Neuron (in vitro differentiated cells): Measurements from ENCODE around the gene ARHGAP27.
"Not testable (repeated sequence)": the region's sequence is repeated elsewhere in the genome, so short reads cannot be mapped to it uniquely, and the experiment has no call there.

Experiments used
- H2AFZ ChIP-seq: one replicate; pipeline ENCODE4 v1.6.1; 2013; ENCODE audit warnings: low read depth, mild to moderate bottlenecking, inconsistent platforms, low read length, moderate library complexity
- H3K27me3 ChIP-seq: one replicate; pipeline ENCODE4 v1.6.1; 2013; ENCODE audit warnings: low read length; ENCODE audit not compliant: insufficient read depth
- H3K36me3 ChIP-seq: one replicate; pipeline ENCODE4 v1.6.1; 2013; ENCODE audit warnings: low read length; ENCODE audit not compliant: insufficient read depth
- H3K4me1 ChIP-seq: one replicate; pipeline ENCODE4 v1.6.1; 2013; ENCODE audit warnings: low read length; ENCODE audit not compliant: insufficient read depth
- H3K4me3 ChIP-seq: 2 replicates; pipeline ENCODE4 v1.5.1; 2013; ENCODE audit warnings: mild to moderate bottlenecking, low read length, moderate library complexity
- H3K9me3 ChIP-seq: one replicate; pipeline ENCODE4 v1.6.1; 2013; ENCODE audit warnings: low read length

ARHGAP27 gene

DNA sequence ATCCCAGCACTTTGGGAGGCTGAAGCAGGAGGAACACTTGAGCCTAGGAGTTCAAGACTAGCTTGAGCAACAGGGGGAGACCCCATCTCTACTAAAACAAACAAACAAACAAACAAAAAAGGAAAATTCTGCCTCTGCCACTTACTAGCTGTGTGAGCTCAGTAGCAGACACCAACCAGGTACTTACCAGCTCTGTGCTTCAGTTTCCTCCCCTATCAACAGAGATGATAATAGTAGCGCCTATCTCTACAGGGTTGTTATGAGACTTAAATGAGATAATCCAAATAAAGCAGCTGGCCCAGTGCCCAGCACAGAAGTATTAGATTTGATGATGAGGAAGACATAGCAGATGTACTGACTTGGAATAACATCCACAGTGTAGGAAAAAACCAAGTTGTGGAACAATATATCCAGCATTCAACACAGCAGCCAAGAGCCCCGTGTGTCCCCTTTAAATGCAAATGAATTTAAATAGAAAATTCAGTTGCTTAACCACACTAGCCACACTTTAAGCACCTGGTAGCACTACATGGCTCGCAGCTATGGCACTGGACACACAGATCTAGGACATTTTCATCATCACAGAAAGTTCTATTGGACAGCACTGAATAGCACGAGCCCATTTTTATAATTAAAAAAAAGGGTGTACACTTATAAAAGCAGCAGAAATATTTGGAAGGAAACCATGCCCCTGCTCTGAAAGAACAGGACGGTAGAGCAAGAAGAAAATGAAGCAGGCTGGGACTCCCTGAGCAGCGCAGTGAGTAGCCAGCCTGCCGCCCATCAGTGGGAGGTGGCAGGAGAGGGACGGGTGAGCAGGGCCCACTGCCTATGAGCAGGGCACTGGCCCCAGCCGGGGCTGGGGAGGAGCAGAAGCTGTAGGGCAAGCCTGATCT is 19.9 kb upstream of the ARHGAP27 start:
- H3K4me3 ChIP-seq, H3K27me3 ChIP-seq, H2AFZ ChIP-seq, H3K9me3 ChIP-seq, H3K4me1 ChIP-seq, H3K36me3 ChIP-seq: not testable (repeated sequence)

DNA sequence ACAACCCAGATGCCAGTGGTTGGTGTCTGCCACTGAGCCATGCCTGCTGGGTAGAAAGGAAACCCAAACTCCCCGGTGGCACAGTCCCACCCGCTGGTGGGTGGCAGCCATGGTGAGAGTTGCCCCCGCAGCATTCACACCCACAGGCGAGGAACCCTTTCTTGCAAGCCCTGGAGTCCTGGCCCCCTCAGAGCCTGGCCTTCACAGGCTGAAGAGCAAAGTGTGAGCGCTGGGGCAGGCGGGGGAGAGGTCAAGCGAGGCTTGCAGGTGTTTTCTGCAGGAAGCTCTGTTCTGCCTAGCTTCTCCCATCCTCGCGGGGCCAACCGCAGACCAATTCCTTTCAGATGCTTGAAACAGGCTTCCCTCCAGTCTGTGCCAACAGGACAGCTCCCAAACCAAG is 19.0 kb upstream of the ARHGAP27 start:
- H3K9me3 ChIP-seq, H2AFZ ChIP-seq, H3K36me3 ChIP-seq, H3K4me1 ChIP-seq, H3K27me3 ChIP-seq, H3K4me3 ChIP-seq: not testable (repeated sequence)

DNA sequence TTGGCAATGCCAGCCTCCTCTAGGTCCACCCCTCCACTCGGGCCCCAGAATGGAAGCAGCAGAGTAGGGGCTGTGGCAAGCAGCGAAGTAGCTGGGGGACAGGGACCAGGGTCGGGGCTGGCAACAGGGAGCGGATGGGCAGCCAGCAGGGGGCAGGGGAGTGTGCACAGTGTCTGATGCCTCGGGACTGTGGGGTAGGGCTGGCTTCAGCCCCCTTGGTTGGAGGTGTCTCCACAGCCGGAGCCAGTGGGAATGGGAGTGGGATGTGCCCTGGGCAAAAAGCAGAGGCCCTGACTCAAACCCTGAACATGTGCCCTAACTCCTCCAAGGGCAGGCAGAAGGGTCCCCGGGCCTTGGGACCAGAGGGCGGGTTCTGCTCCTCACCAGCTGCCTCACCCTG is 18.5 kb upstream of the ARHGAP27 start:
- H3K4me1 ChIP-seq, result no peaks in the 10 kb centered on the region
- no peaks in the 10 kb centered on the region for H3K36me3 ChIP-seq
- H3K4me3 ChIP-seq, result no peak overlapping the region
- H3K27me3 ChIP-seq, result no peaks in the 10 kb centered on the region
- no peaks in the 10 kb centered on the region for H3K9me3 ChIP-seq
- H2AFZ ChIP-seq, result no peak overlapping the region

DNA sequence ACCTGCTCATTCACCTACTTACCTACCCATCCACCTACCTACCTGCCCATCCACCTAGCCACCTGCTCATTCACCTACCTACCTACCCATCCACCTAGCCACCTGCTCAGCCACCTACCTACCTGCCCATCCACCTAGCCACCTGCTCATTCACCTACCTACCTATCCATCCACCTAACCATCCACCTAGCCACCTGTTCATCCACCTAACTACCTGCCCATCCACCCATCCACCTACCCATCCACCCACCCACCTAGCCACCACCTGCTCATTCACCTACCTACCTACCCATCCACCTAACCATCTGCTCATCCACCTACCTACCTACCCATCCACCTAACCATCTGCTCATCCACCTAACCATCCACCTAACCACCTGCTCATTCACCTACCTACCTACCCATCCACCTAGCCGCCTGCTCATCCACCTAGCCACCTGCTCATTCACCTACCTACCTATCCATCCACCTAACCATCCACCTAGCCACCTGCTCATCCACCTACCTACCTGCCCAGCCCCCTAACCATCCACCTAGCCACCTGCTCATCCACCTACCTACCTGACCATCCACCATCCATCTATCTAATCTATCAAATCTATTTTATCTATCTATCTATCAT is 17.1 kb upstream of the ARHGAP27 start:
- not testable (repeated sequence) for H3K4me1 ChIP-seq, H3K9me3 ChIP-seq, H3K36me3 ChIP-seq, H3K27me3 ChIP-seq, H2AFZ ChIP-seq, H3K4me3 ChIP-seq

DNA sequence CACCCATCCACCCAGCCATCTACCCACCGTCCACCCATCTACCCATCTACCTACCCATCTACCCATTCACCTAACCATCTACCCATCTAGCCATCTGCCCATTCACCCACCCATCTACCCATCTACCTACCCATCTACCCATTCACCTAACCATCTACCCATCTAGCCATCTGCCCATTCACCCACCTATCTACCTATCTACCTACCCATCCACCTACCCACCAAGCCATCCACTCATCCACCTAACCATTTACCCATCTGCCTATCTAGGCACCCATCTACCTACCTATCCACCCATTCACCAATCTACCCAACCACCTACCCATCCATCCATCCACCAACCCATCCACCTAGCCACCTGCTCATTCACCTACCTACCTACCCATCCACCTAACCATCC is 16.6 kb upstream of the ARHGAP27 start:
- H3K36me3 ChIP-seq, result not testable (repeated sequence)

DNA sequence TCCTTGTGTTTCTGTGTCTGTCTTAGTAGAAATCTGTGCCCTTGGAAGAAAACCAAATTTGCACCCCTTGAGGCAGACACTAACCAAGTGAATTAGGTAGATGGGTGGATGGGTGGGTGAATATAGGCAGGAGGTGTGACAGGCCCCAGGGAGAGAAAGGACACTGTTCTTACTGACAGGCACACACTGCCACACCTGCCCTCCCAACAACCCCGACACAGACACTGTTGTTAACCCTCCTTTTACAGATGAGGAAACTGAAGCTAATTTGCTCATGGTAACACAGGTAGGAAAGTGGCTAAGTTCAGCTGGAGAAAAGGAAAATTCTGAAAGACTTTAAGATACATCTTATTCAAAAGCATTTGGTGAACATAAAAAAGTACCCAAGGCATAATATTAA is 15.8 kb upstream of the ARHGAP27 start:
- H2AFZ ChIP-seq, H3K27me3 ChIP-seq, H3K9me3 ChIP-seq, H3K36me3 ChIP-seq, H3K4me1 ChIP-seq, H3K4me3 ChIP-seq: not testable (repeated sequence)

More for the DNA sequence above, 16.6 kb upstream of the ARHGAP27 start:
- not testable (repeated sequence) for H2AFZ ChIP-seq, H3K27me3 ChIP-seq, H3K4me1 ChIP-seq, H3K9me3 ChIP-seq, H3K4me3 ChIP-seq

DNA sequence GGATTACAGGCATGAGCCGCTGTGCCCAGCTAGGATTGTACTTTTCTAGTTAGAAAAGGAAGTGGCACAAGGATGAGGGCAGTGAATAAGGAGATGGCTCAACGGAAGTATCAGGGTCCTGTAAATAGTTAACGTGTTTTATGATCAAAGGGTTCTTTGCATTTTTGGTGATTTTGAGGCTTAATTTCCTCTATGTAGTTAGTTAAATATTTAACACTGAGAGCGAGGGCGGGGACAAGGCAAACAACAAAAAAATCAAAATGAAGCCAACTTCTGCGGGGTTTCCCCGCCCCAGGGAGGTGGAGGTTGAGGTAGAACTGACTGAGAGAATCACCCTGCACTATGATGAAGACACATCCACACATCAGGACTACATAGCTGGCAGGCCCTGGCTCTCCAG is 15.4 kb upstream of the ARHGAP27 start:
- H3K27me3 ChIP-seq, H3K4me1 ChIP-seq, H3K36me3 ChIP-seq, H3K9me3 ChIP-seq, H3K4me3 ChIP-seq, H2AFZ ChIP-seq: not testable (repeated sequence)

DNA sequence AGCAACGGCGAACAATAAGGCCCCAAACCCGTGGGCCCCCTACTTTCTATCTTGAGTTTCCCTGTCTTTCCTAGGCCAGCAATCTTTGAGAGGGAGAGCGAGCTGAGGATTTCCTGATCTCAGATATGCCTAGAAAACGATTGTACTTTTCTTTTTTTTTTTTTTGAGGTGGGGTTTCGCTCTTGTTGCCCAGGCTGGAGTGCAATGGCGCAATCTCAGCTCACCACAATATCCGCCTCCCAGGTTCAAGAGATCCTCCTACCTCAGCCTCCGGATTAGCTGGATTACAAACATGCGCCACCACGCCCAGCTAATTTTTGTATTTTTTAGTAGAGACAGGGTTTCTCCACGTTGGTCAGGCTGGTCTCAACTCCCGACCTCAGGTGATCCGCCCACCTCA is 15.0 kb upstream of the ARHGAP27 start:
- not testable (repeated sequence) for H3K36me3 ChIP-seq, H3K4me1 ChIP-seq, H2AFZ ChIP-seq, H3K4me3 ChIP-seq, H3K9me3 ChIP-seq, H3K27me3 ChIP-seq

DNA sequence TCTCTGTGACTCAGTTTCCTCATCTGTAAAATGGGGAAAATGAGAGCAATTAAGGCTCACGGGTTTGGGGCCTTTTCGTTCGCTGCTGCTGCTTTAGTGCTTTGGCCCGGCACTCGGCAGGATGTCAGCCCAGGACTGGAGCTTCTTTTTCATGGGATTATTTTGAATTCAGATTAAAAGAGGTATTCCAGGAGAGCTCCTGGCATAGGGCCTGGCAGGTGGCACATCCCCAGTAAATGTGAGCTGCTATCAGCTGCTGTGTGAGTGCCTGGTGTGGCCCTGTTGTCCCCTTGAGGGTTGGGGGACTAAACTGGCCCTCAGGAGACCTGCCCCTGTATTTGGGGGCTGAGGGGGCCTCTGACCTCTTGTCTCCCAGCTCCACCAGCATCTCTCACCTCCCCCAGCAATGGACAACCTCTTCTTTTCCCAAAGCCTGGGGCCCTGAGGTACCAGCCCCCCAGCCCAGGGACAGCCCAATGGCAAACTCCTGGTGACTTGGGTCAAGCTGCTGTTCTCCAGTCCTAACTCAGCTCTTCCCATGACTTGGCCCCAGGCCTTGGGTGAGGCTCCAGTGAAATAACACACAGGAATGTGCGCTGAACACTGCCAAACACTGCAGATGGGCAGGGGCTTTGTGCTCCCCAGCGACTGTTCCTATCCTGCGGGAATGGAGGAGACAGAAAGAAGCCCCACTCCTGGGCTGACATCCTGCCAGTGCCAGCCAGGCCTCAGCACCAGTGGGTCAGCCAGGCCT is 14.4 kb upstream of the ARHGAP27 start:
- not testable (repeated sequence) for H3K27me3 ChIP-seq, H3K9me3 ChIP-seq, H3K4me1 ChIP-seq, H3K4me3 ChIP-seq, H3K36me3 ChIP-seq, H2AFZ ChIP-seq

DNA sequence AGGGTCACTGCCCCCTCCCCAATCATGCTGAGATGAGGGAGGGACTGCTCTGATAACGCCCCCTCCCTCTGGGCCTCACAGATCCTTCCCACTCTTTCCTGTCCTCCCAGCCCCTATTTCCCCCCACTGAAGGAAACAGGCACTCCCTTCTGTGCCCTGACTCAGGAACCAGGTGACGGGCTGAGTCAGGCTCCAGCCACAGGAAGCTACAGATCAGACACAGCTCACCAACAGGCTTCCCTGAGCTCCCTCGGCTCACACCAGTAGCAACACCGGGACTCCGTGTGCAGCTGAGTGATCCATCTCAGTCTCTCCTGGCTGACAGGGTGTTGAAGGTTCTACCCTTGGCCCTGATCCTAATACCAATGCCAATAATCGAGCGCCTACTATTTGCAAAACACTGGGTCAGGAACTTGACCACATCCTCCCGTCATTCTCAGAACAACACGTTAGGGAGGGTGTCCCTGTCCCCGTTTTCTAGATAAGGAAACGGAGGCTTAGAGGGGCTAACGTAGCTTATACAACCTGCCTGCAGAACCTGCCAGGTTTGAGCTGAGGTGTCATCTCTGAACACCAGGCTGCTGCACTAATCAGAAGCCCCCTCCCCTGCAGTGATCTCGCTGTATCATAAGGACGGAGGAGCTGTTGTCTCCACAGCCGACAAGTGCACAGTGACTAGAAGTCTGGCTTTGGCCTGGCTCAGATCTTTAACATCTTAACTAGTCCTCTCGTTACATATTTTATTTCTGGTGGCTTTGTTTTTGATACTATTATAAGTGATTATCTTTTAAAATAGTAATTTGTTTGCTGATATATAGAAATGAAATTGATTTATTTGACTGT is 13.5 kb upstream of the ARHGAP27 start:
- H3K36me3 ChIP-seq, H3K27me3 ChIP-seq, H3K9me3 ChIP-seq, H3K4me3 ChIP-seq, H3K4me1 ChIP-seq, H2AFZ ChIP-seq: not testable (repeated sequence)

DNA sequence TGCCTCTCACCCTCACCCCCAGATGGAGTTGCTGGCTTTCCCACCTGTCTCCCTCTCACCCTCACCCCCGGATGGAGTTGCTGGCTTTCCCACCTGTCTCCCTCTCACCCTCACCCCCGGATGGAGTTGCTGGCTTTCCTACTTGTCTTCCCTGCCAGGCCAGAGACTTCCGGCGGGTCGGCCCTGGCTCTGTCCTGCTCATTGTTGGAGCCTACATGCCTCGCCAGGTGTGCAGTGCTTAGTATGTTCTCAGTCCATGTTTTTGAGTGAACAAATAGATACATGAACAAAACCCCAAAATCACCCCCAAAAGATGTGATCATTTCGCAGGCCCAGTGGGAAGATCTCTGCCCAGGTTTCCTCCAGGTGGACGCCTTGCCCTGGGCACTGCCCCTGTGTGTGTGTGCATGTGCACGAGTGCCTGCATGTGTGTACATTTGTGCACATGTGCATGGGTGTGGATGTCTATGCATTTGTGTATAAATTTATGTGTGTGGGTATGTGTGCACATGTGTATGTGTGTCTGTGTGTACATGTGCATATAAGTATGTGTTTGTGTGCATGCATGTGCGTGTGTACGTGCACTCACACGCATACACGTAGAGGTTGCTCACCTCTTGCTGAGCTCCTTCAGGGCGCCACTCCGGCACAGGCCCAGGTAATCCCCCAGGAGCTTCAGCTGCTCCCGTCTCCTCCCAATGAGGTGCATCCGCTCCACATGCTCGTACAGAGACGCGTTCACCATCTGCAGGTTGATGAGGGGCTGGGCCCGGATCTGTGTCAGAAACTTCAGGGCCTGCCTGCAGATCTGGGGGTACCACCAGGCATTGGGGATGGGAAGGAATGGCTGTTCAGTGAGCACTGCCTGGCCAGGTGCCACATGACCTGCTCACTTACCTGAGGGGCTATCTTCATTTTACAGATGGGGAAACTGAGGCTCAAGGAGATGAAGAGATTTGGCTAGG is 12.5 kb upstream of the ARHGAP27 start:
- not testable (repeated sequence) for H2AFZ ChIP-seq, H3K27me3 ChIP-seq, H3K36me3 ChIP-seq

DNA sequence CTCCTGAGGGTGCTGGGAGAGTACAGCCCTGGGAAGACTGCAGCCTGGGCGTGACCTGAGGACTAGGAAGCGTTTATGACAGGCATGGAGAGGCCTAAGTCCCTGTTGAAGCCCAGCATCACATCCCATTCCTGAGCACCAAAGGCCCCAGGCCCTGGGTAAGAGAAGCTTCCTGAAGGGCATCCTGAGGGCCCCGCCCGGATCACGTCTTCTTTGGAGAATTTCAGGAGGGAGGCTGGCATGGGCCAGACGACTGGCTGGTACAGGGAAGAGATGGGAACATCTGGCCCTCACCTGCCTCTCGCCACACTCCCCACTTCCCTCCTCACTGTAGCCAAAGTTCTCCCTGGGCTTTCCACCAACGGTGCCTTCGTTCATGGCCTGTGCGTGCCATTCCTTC is 11.6 kb upstream of the ARHGAP27 start:
- not testable (repeated sequence) for H3K4me3 ChIP-seq, H3K27me3 ChIP-seq, H3K9me3 ChIP-seq, H2AFZ ChIP-seq, H3K4me1 ChIP-seq, H3K36me3 ChIP-seq

More for the DNA sequence above, 12.5 kb upstream of the ARHGAP27 start:
- H3K4me1 ChIP-seq, H3K4me3 ChIP-seq, H3K9me3 ChIP-seq: not testable (repeated sequence)
